AG10803 (cell line): ENCODE results near the gene SBNO1.
"Not testable (repeated sequence)": the region's sequence is repeated elsewhere in the genome, so short reads cannot be mapped to it uniquely, and the experiment has no call there.

ENCODE experiments used
- DNase-seq: peaks from one replicate; pipeline ENCODE4 v3.0.0; 2010; ENCODE audit warnings: low read depth
- H3K4me3 ChIP-seq: 2 replicates; pipeline ENCODE4 v1.5.1; 2011; ENCODE audit warnings: mild to moderate bottlenecking, low read length, control low read depth
- TF ChIP-seq, protein P1 (sequence below): conservative IDR thresholded peaks from 2 replicates; pipeline ENCODE4 v1.5.1; 2011; ENCODE audit warnings: mild to moderate bottlenecking, low read length, control low read depth, inconsistent platforms

The SBNO1 gene

DNA sequence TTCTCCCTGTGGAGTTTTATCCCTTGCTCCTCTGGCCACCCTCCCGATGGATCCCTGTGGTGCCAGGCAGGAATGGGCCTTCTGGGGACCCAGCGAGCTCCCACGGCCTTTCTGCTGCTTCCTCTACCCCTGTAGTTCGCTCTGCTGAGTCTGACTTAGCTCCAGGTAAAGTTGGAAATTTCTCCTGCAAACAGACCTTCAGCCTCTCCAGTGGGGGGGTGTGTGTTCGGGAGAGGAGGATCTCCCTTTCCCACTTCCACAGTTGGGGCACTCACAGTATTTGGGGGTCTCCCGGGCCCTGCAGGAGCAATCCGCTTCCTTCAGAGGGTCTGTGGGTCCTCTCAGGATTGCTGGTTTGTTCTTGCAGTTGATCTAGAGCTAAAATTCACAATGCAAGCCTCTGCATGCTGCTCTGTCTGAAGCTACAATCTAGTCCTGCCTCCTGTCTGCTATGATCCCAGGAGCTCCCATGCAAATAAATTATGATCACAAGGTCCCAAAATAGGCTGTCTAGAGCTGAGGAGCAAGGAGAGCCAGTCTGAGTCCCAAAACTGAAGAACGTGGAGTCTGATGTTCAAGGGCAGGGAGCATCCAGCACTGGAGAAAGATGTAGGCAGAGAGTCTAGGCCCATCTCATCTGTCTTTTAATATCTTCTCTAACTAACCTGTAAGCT lies 113.1 kb downstream of the SBNO1 start:
- TF ChIP-seq, protein P1, sequence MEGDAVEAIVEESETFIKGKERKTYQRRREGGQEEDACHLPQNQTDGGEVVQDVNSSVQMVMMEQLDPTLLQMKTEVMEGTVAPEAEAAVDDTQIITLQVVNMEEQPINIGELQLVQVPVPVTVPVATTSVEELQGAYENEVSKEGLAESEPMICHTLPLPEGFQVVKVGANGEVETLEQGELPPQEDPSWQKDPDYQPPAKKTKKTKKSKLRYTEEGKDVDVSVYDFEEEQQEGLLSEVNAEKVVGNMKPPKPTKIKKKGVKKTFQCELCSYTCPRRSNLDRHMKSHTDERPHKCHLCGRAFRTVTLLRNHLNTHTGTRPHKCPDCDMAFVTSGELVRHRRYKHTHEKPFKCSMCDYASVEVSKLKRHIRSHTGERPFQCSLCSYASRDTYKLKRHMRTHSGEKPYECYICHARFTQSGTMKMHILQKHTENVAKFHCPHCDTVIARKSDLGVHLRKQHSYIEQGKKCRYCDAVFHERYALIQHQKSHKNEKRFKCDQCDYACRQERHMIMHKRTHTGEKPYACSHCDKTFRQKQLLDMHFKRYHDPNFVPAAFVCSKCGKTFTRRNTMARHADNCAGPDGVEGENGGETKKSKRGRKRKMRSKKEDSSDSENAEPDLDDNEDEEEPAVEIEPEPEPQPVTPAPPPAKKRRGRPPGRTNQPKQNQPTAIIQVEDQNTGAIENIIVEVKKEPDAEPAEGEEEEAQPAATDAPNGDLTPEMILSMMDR: no peak
- DNase-seq: no peak
- no peak overlapping the region for H3K4me3 ChIP-seq

- no peak overlapping the region for H3K4me3 ChIP-seq
- TF ChIP-seq, protein P1: no peak
- DNase-seq: no peak
Measured at GRCh38 chr12:123250471-123251383, 113.9 kb downstream of the SBNO1 start.

GRCh38 chr12:123248996-123249741 lies 115.5 kb downstream of the SBNO1 start:
- not testable (repeated sequence) for DNase-seq, H3K4me3 ChIP-seq

DNA sequence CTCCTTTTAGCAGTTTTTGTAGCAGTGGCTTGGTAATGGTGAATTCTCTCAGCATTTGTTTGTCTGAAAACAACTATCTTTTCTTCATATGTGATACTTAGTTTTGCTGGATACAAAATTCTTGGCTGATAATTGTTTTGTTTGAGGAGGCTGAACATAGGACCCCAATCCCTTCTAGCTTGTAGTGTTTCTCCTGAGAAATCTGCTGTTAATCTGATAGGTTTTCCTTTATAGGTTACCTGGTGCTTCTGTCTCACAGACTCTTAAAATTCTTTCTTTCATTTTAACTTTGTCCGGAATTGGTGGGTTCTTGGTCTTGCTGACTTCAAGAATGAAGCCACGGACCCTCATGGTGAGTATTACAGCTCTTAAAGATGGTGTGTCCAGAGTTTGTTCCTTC lies 116.5 kb downstream of the SBNO1 start:
- DNase-seq, H3K4me3 ChIP-seq: not testable (repeated sequence)

DNA sequence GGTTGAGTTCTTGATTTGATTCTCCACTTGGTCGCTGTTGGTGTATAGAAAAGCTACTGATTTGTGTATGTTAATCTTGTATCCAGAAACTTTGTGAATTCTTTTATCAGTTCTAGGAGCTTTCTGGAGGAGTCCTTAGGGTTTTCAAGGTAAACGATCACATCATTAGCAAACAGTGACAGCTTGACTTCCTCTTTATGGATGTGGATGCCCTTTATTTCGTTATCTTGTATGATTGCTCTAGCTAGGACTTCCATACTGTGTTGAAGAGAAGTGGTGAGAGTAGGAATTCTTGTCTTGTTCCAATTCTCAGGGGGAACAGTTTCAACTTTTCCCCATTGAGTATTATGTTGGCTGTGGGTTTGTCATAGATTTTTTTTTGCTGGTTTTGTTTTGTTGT lies 119.0 kb downstream of the SBNO1 start:
- no peak for DNase-seq
- TF ChIP-seq, protein P1: no peak
- H3K4me3 ChIP-seq: no peak overlapping the region

DNA sequence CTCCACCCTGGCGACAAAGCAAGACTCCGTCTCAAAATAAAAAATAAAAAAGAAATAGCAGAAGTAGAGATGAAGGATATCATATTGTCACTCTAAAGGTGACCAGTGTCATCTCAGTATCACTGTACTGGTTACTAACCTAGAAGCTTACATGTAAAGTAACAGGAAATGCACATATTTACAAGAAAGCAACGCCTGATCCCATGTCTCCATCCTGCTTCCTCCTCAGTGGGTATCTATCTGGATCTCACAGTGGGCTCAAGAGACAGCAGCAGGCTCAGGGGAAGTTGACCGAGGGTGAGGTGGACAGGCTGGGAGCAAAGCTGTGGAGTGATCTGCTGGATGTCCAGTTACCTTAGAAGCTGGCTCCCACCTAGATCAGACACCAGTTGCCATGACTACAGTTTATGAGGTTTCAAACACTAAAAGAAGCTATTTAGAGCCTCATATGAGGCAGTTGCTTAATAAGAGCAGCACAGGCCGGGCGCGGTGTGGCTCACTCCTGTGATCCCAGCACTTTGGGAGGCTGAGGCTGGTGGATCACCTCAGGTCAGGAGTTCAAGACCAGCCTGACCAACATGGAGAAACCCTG lies 120.9 kb downstream of the SBNO1 start:
- TF ChIP-seq, protein P1: no peak
- DNase-seq: no peak
- H3K4me3 ChIP-seq: no peak overlapping the region

DNA sequence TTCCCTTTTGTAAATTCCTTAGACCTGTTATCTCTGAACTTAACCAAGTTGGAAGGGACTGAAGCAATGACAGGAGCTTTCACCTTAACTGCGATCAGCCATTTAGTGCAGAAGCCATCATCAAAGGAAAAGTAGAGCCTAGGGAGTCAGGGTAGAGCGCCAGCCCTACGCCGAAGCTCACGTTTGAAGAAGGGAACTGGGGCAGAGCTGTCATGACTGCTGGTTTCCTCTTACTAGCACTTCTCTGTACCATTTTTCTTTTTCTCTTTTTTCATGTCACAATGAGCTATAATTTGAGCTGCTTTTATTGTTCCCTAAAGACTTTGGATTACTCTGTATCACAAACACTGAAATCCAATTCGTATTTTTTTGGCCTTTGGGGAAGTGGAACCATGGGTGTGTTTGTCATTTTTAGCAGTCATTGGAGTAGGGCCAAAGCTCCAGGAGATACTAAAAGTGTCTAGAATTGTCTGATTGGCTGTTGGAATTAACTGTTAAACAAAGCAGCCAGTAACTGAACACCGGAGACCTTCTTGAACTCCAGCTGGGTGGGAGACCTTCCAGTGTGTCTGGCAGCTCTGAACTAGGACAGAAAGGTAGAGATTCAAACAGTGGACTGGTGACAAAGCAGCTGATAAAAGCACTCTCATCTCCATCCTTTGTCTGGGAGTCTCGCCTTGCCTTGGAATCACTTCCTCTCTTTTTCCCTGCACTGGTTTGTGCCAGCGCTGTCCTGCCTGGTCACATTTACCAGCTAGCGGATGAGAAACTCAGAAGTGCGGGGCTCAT lies 122.3 kb downstream of the SBNO1 start:
- TF ChIP-seq, protein P1: no peak
- no peak for DNase-seq
- H3K4me3 ChIP-seq: no peak overlapping the region
